Activated naive CD8-positive, alpha-beta T cell (primary cell): Measurements from ENCODE around the gene TTC31.
"Not testable (repeated sequence)": the region's sequence is repeated elsewhere in the genome, so short reads cannot be mapped to it uniquely, and the experiment has no call there.

Experiments
- H3K27ac Mint-ChIP-seq: one replicate; pipeline ENCODE4 v1.8.0; 2021; ENCODE audit warnings: mixed read lengths
- H3K27me3 Mint-ChIP-seq: one replicate; pipeline ENCODE4 v1.8.0; 2021; ENCODE audit warnings: mixed read lengths
- H3K36me3 Mint-ChIP-seq: one replicate; pipeline ENCODE4 v1.8.0; 2021; ENCODE audit warnings: mixed read lengths
- H3K4me1 Mint-ChIP-seq: one replicate; pipeline ENCODE4 v1.8.0; 2021; ENCODE audit warnings: low read depth, mixed read lengths
- H3K4me3 Mint-ChIP-seq: one replicate; pipeline ENCODE4 v1.8.0; 2021; ENCODE audit warnings: mild to moderate bottlenecking, mixed read lengths
- H3K9me3 Mint-ChIP-seq: one replicate; pipeline ENCODE4 v1.8.0; 2021; ENCODE audit warnings: low read depth, mixed read lengths

TTC31 gene

GRCh38 chr2:74462786-74463105 lies 20.1 kb upstream of the TTC31 start:
- H3K9me3 Mint-ChIP-seq = no peaks in the 10 kb centered on the region
- H3K4me1 Mint-ChIP-seq = peaks cover 41% of the 10 kb centered on the region
- H3K36me3 Mint-ChIP-seq = peaks cover 3% of the 10 kb centered on the region
- peak overlapping the region; percentile 12 for H3K27ac Mint-ChIP-seq
- H3K27me3 Mint-ChIP-seq = no peaks in the 10 kb centered on the region
- peak overlapping the region; percentile 84 for H3K4me3 Mint-ChIP-seq

- Mint-ChIP-seq H3K36me3 (peaks cover 3% of the 10 kb centered on the region), H3K27ac (peak overlapping the region; percentile 76), H3K27me3 (no peaks in the 10 kb centered on the region), H3K4me3 (peak overlapping the region; percentile 84), H3K9me3 (no peaks in the 10 kb centered on the region), H3K4me1 (peaks cover 27% of the 10 kb centered on the region)
Observed at GRCh38 chr2:74464406-74464805, 18.5 kb upstream of the TTC31 start.

- H3K9me3 Mint-ChIP-seq, H3K36me3 Mint-ChIP-seq, H3K27me3 Mint-ChIP-seq: not testable (repeated sequence)
- Mint-ChIP-seq H3K4me3 (peak overlapping the region; percentile 80), H3K27ac (peak overlapping the region; percentile 94), H3K4me1 (peaks cover 23% of the 10 kb centered on the region)
Observed at GRCh38 chr2:74470742-74471141, 12.1 kb upstream of the TTC31 start.

- Mint-ChIP-seq H3K9me3 (no peaks in the 10 kb centered on the region), H3K4me1 (peaks cover 21% of the 10 kb centered on the region), H3K27ac (peak overlapping the region; percentile 97), H3K27me3 (no peaks in the 10 kb centered on the region), H3K36me3 (peaks cover 4% of the 10 kb centered on the region), H3K4me3 (peak overlapping the region; percentile 99)
Observed at GRCh38 chr2:74471332-74472065, 11.4 kb upstream of the TTC31 start.

GRCh38 chr2:74472086-74472944 lies 10.6 kb upstream of the TTC31 start, which contains the start of gene MRPL53:
Gene MRPL53 (minus strand): TSS chr2:74472680. CDS start chr2:74472660, 20 bp downstream.
- peaks cover 4% of the 10 kb centered on the region for H3K36me3 Mint-ChIP-seq

GRCh38 chr2:74472945-74473258 lies 10.0 kb upstream of the TTC31 start:
- peak overlapping the region; percentile 97 for H3K27ac Mint-ChIP-seq
- peaks cover 7% of the 10 kb centered on the region for H3K36me3 Mint-ChIP-seq
- peak overlapping the region; percentile 99 for H3K4me3 Mint-ChIP-seq
- no peaks in the 10 kb centered on the region for H3K27me3 Mint-ChIP-seq
- H3K9me3 Mint-ChIP-seq = no peaks in the 10 kb centered on the region
- peaks cover 21% of the 10 kb centered on the region for H3K4me1 Mint-ChIP-seq

More at GRCh38 chr2:74472086-74472944, 10.6 kb upstream of the TTC31 start, which contains the start of gene MRPL53:
- Mint-ChIP-seq H3K4me3 (peak within 1 kb of the TSS; percentile 99), H3K4me1 (peaks cover 21% of the 10 kb centered on the region), H3K27ac (peak within 1 kb of the TSS; percentile 97), H3K27me3 (no peaks in the 10 kb centered on the region), H3K9me3 (no peaks in the 10 kb centered on the region)

GRCh38 chr2:74474481-74474880 lies 8.4 kb upstream of the TTC31 start:
- H3K27me3 Mint-ChIP-seq = no peaks in the 10 kb centered on the region
- peaks cover 25% of the 10 kb centered on the region for H3K4me1 Mint-ChIP-seq
- H3K27ac Mint-ChIP-seq = no peak overlapping the region
- H3K4me3 Mint-ChIP-seq = no peak overlapping the region
- H3K36me3 Mint-ChIP-seq = peaks cover 7% of the 10 kb centered on the region
- H3K9me3 Mint-ChIP-seq = no peaks in the 10 kb centered on the region

- Mint-ChIP-seq H3K27ac (no peak overlapping the region), H3K4me1 (peaks cover 25% of the 10 kb centered on the region), H3K27me3 (no peaks in the 10 kb centered on the region), H3K36me3 (peaks cover 7% of the 10 kb centered on the region), H3K9me3 (no peaks in the 10 kb centered on the region), H3K4me3 (no peak overlapping the region)
Observed at GRCh38 chr2:74474899-74475298, 8.0 kb upstream of the TTC31 start.

- H3K27me3 Mint-ChIP-seq = no peaks in the 10 kb centered on the region
- H3K4me1 Mint-ChIP-seq = peaks cover 36% of the 10 kb centered on the region
Observed at GRCh38 chr2:74481431-74481830, 1.4 kb upstream of the TTC31 start.

GRCh38 chr2:74481961-74482800 lies 700 bp upstream of the TTC31 start:
- Mint-ChIP-seq H3K27ac (peak overlapping the region; percentile 99), H3K36me3 (peaks cover 4% of the 10 kb centered on the region), H3K9me3 (no peaks in the 10 kb centered on the region), H3K27me3 (no peaks in the 10 kb centered on the region), H3K4me1 (peaks cover 38% of the 10 kb centered on the region), H3K4me3 (peak overlapping the region; percentile 99)

More at GRCh38 chr2:74481431-74481830, 1.4 kb upstream of the TTC31 start:
- peak overlapping the region; percentile 99 for H3K4me3 Mint-ChIP-seq
- H3K36me3 Mint-ChIP-seq = peaks cover 4% of the 10 kb centered on the region
- H3K27ac Mint-ChIP-seq = no peak overlapping the region
- no peaks in the 10 kb centered on the region for H3K9me3 Mint-ChIP-seq

GRCh38 chr2:74483675-74484164 lies 839 bp downstream of the TTC31 start:
- not testable (repeated sequence) for H3K27me3 Mint-ChIP-seq, H3K36me3 Mint-ChIP-seq, H3K9me3 Mint-ChIP-seq, H3K27ac Mint-ChIP-seq
- Mint-ChIP-seq H3K4me1 (peaks cover 38% of the 10 kb centered on the region), H3K4me3 (peak overlapping the region; percentile 99)

GRCh38 chr2:74486141-74486540 lies 3.3 kb downstream of the TTC31 start:
- H3K4me3 Mint-ChIP-seq = no peak overlapping the region
- H3K27me3 Mint-ChIP-seq = no peaks in the 10 kb centered on the region
- H3K9me3 Mint-ChIP-seq = no peaks in the 10 kb centered on the region
- H3K4me1 Mint-ChIP-seq = peaks cover 22% of the 10 kb centered on the region
- H3K27ac Mint-ChIP-seq = no peak overlapping the region
- H3K36me3 Mint-ChIP-seq = peaks cover 8% of the 10 kb centered on the region

GRCh38 chr2:74488643-74489481 lies 6.0 kb downstream of the TTC31 start:
- peaks cover 11% of the 10 kb centered on the region for H3K36me3 Mint-ChIP-seq

GRCh38 chr2:74489906-74490305 lies 7.0 kb downstream of the TTC31 start:
- no peaks in the 10 kb centered on the region for H3K27me3 Mint-ChIP-seq
- no peak overlapping the region for H3K4me3 Mint-ChIP-seq
- H3K27ac Mint-ChIP-seq = no peak overlapping the region
- no peaks in the 10 kb centered on the region for H3K9me3 Mint-ChIP-seq
- peaks cover 15% of the 10 kb centered on the region for H3K36me3 Mint-ChIP-seq
- peaks cover 6% of the 10 kb centered on the region for H3K4me1 Mint-ChIP-seq

More at GRCh38 chr2:74488643-74489481, 6.0 kb downstream of the TTC31 start:
- Mint-ChIP-seq H3K4me3 (no peak overlapping the region), H3K27ac (no peak overlapping the region), H3K27me3 (no peaks in the 10 kb centered on the region), H3K9me3 (no peaks in the 10 kb centered on the region), H3K4me1 (peaks cover 8% of the 10 kb centered on the region)
